ENCODE data around the gene PCED1A.
A peak's percentile ranks its signal among the peaks of the same experiment; 100 is the strongest.
"Not testable (repeated sequence)": the region's sequence is repeated elsewhere in the genome, so short reads cannot be mapped to it uniquely, and the experiment has no call there.

Gene PCED1A

GRCh38 chr20:2865630-2866029 is 25.2 kb upstream of the PCED1A start:
- DNase-seq, result no peak

GRCh38 chr20:2865101-2865500 is 24.6 kb upstream of the PCED1A start:
- DNase-seq, result no peak

GRCh38 chr20:2864626-2865025 is 24.2 kb upstream of the PCED1A start:
- DNase-seq, result no peak

GRCh38 chr20:2859330-2860121 is 19.1 kb upstream of the PCED1A start:
- DNase-seq, result no peak

GRCh38 chr20:2858591-2858990 is 18.1 kb upstream of the PCED1A start:
- no peak for DNase-seq

- no peak for DNase-seq
These were observed 10.6 kb upstream of the PCED1A start for GRCh38 chr20:2851086-2851485.

GRCh38 chr20:2849529-2849928 is 9.1 kb upstream of the PCED1A start:
- DNase-seq, result no peak

- DNase-seq, result no peak
These were observed 7.3 kb upstream of the PCED1A start for GRCh38 chr20:2847802-2848201.

GRCh38 chr20:2846698-2847097 is 6.2 kb upstream of the PCED1A start:
- DNase-seq, result no peak

GRCh38 chr20:2845607-2846006 is 5.2 kb upstream of the PCED1A start:
- DNase-seq, result no peak

- DNase-seq, result peak in 1 of 2 experiments; percentile 33
These were observed 594 bp upstream of the PCED1A start for GRCh38 chr20:2840967-2841531.

GRCh38 chr20:2839732-2840137 is 720 bp downstream of the PCED1A start:
- no peak for DNase-seq

- DNase-seq, result no peak
These were observed 1.4 kb downstream of the PCED1A start for GRCh38 chr20:2838847-2839671.

- DNase-seq, result no peak
These were observed 2.2 kb downstream of the PCED1A start for GRCh38 chr20:2838170-2838797.

GRCh38 chr20:2837221-2837960 is 3.1 kb downstream of the PCED1A start:
- no peak for DNase-seq

GRCh38 chr20:2836035-2836434 is 4.4 kb downstream of the PCED1A start:
- no peak for DNase-seq

- DNase-seq, result no peak
These were observed 5.1 kb downstream of the PCED1A start for GRCh38 chr20:2835331-2835796.

- no peak for DNase-seq
These were observed 5.9 kb downstream of the PCED1A start for GRCh38 chr20:2834401-2835110.

- DNase-seq, result no peak
These were observed 6.7 kb downstream of the PCED1A start for GRCh38 chr20:2833761-2834160.

GRCh38 chr20:2831206-2831605 is 9.2 kb downstream of the PCED1A start:
- DNase-seq, result not testable (repeated sequence)

- DNase-seq, result no peak
These were observed 11.1 kb downstream of the PCED1A start for GRCh38 chr20:2829376-2829775.

GRCh38 chr20:2826655-2827054 is 13.8 kb downstream of the PCED1A start:
- no peak for DNase-seq

Measured in NCI-H524 (cell line).